SK-N-SH (cell line): ENCODE measurements around the gene CHMP6. TPM values are rescaled to one million over a fixed set of nuclear protein-coding genes. Genes with fewer than 3 reads are reported as not detected.

ENCODE experiments used
- CTCF ChIA-PET: fragments of 300-600, 350-600 bp; formaldehyde crosslinking; extraction: SDS; loops from one replicate; lab custom pipeline; 2021; lab: Yijun Ruan, JAX
- POLR2A ChIA-PET: fragments of 350-600 bp; sonication (Branson Sonifier 250); formaldehyde crosslinking; extraction: SDS; loops from one replicate; lab custom pipeline; 2020; ENCODE audit warnings: antibody characterized with exemption, inconsistent platforms; lab: Yijun Ruan, JAX
- DNase-seq: peaks from one replicate; pipeline ENCODE4 v3.0.0; 2012
- H2AFZ ChIP-seq: fragments of 200-600 bp; sonication (generic); 2 replicates; pipeline ENCODE4 v1.8.1; 2016; ENCODE audit warnings: antibody characterized with exemption, mild to moderate bottlenecking, low read depth
- H3F3A ChIP-seq: fragments of 200-600 bp; sonication (generic); replicated peaks from 2 replicates; pipeline ENCODE3; 2016; ENCODE audit warnings: antibody characterized with exemption, mild to moderate bottlenecking; ENCODE audit not compliant: insufficient read depth
- H3K27ac ChIP-seq, 2 experiments: fragments of 200-500 bp in 1 of 2; fragments of 200-600 bp in 1 of 2; sonication (Bioruptor generic) in 1 of 2; sonication (generic), shearing (Covaris generic) in 1 of 2; 2 replicates each; pipeline versions ENCODE4 v1.5.1 to v1.6.1; 2014 to 2016; ENCODE audit warnings: low read depth in 2 of 2, inconsistent platforms in 1 of 2, low read length in 1 of 2, mild to moderate bottlenecking in 1 of 2, mixed read lengths in 1 of 2
- H3K27me3 ChIP-seq: fragments of 200-600 bp; sonication (generic), shearing (Covaris generic); 2 replicates; pipeline ENCODE4 v1.6.1; 2016; ENCODE audit warnings: mixed run types; ENCODE audit not compliant: insufficient read depth
- H3K36me3 ChIP-seq, 2 experiments: fragments of 200-500 bp in 1 of 2; fragments of 200-600 bp in 1 of 2; sonication (Bioruptor generic) in 1 of 2; sonication (generic) in 1 of 2; replicated peaks in 1 of 2; 2 replicates each; pipeline versions ENCODE3 to v1.5.1; 2014 to 2016; ENCODE audit warnings: low read length in 1 of 2, mild to moderate bottlenecking in 1 of 2; ENCODE audit not compliant: insufficient read depth in 2 of 2, control insufficient read depth in 1 of 2
- H3K4me1 ChIP-seq, 2 experiments: fragments of 200-500 bp in 1 of 2; fragments of 200-600 bp in 1 of 2; sonication (Bioruptor generic) in 1 of 2; sonication (generic), shearing (Covaris generic) in 1 of 2; 2 replicates each; pipeline versions ENCODE4 v1.5.1 to v1.6.1; 2014 to 2016; ENCODE audit warnings: low read depth in 1 of 2, low read length in 1 of 2, mixed run types in 1 of 2; ENCODE audit not compliant: insufficient read depth in 2 of 2, control insufficient read depth in 1 of 2
- H3K4me2 ChIP-seq: fragments of 200-600 bp; sonication (generic), shearing (Covaris generic); 2 replicates; pipeline ENCODE4 v1.6.1; 2017; ENCODE audit warnings: mixed run types
- H3K4me3 ChIP-seq, 2 experiments: fragments of 200-500 bp in 1 of 2; fragments of 200-600 bp in 1 of 2; sonication (Bioruptor generic) in 1 of 2; sonication (generic), shearing (Covaris generic) in 1 of 2; 2 replicates each; pipeline versions ENCODE4 v1.5.1 to v1.8.1; 2014 to 2016; ENCODE audit warnings: low read depth in 2 of 2, inconsistent platforms in 1 of 2, low read length in 1 of 2, mild to moderate bottlenecking in 1 of 2, mixed read lengths in 1 of 2, moderate library complexity in 1 of 2
- H3K79me2 ChIP-seq: fragments of 200-600 bp; sonication (generic); 2 replicates; pipeline ENCODE4 v1.8.1; 2017; ENCODE audit warnings: mild to moderate bottlenecking; ENCODE audit not compliant: insufficient read depth
- H3K9ac ChIP-seq: fragments of 200-600 bp; sonication (generic); 2 replicates; pipeline ENCODE4 v1.6.1; 2017; ENCODE audit warnings: mixed run types
- H3K9me2 ChIP-seq: fragments of 200-600 bp; sonication (generic); 2 replicates; pipeline ENCODE4 v1.6.1; 2017; ENCODE audit warnings: mixed run types
- H3K9me3 ChIP-seq: fragments of 200-600 bp; sonication (generic); 2 replicates; pipeline ENCODE4 v1.6.1; 2017; ENCODE audit warnings: mixed run types, mild to moderate bottlenecking, moderate library complexity
- H4K20me1 ChIP-seq: fragments of 200-600 bp; sonication (generic); 2 replicates; pipeline ENCODE4 v1.6.1; 2017; ENCODE audit warnings: mild to moderate bottlenecking, mixed run types; ENCODE audit not compliant: insufficient read depth
- CHD2 ChIP-seq: fragments of 150-350 bp; IDR thresholded peaks from 2 replicates; pipeline ENCODE4 v1.6.1; 2018; ENCODE audit warnings: low read length; ENCODE audit not compliant: partially characterized antibody
- ELF1 ChIP-seq: IDR thresholded peaks from 2 replicates; pipeline ENCODE4 v1.4.0; 2012
- EP300 ChIP-seq, 2 experiments: IDR thresholded peaks; 2 replicates each; pipeline versions ENCODE4 v1.4.0 to v1.6.1; 2012; ENCODE audit warnings: borderline replicate concordance in 1 of 2, low read depth in 1 of 2, low read length in 1 of 2
- FOSL2 ChIP-seq: IDR thresholded peaks from 2 replicates; pipeline ENCODE4 v1.4.0; 2012; ENCODE audit warnings: low read depth, mild to moderate bottlenecking, moderate library complexity, borderline replicate concordance
- MEF2A ChIP-seq: IDR thresholded peaks from 2 replicates; pipeline ENCODE4 v1.4.0; 2012; ENCODE audit warnings: low read depth, borderline replicate concordance
- MXI1 ChIP-seq: IDR thresholded peaks from 2 replicates; pipeline ENCODE4 v1.6.1; 2012; ENCODE audit warnings: mild to moderate bottlenecking, low read depth, low read length, improper control_type of control experiment
- NRF1 ChIP-seq: IDR thresholded peaks from 2 replicates; pipeline ENCODE4 v1.6.1; 2012; ENCODE audit warnings: low read depth, mild to moderate bottlenecking, low read length
- PBX3 ChIP-seq: IDR thresholded peaks from 2 replicates; pipeline ENCODE4; 2012
- POLR2AphosphoS5 ChIP-seq: IDR thresholded peaks from 2 replicates; pipeline ENCODE4 v1.6.1; 2012; ENCODE audit warnings: low read depth, low read length
- SIN3A ChIP-seq: IDR thresholded peaks from 2 replicates; pipeline ENCODE4 v1.6.1; 2012; ENCODE audit warnings: low read depth, mild to moderate bottlenecking, low read length, moderate library complexity, borderline replicate concordance
- SMC3 ChIP-seq: IDR thresholded peaks from 2 replicates; pipeline ENCODE4 v1.6.1; 2012; ENCODE audit warnings: low read depth, low read length, improper control_type of control experiment
- TAF1 ChIP-seq: IDR thresholded peaks from 2 replicates; pipeline ENCODE4 v1.6.1; 2012; ENCODE audit warnings: low read depth, mild to moderate bottlenecking, low read length, moderate library complexity, borderline replicate concordance
- TCF12 ChIP-seq: IDR thresholded peaks from 2 replicates; pipeline ENCODE4 v1.4.0; 2012
- TEAD4 ChIP-seq: IDR thresholded peaks from 2 replicates; pipeline ENCODE4 v1.4.0; 2012; ENCODE audit warnings: mild to moderate bottlenecking, borderline replicate concordance; ENCODE audit not compliant: insufficient read depth
- USF2 ChIP-seq: fragments of 150-350 bp; IDR thresholded peaks from 2 replicates; pipeline ENCODE4 v1.6.1; 2017; ENCODE audit warnings: antibody characterized with exemption, low read length, low read depth, borderline replicate concordance
- ZBTB33 ChIP-seq: IDR thresholded peaks from 2 replicates; pipeline ENCODE4 v1.4.0; 2012; ENCODE audit warnings: low read depth, borderline replicate concordance
- WGBS: methylation state at CpG from one replicate; pipeline ENCODE4 v1.1.6; 2017; ENCODE audit warnings: low lambda C conversion rate; 5-methylcytosine and 5-hydroxymethylcytosine counted together
- polyA plus RNA-seq, 3 experiments: library from polyadenylated mRNA; depleted of rRNA; stranded (reverse); fragments of >200 nt; gene quantifications; 2 replicates each; pipeline ENCODE4 v1.2.3, GENCODE V29; 2012
- TF ChIP-seq, protein P1 (sequence below): fragments of 150-350 bp; IDR thresholded peaks from 2 replicates; pipeline ENCODE4 v1.6.1; 2016; ENCODE audit warnings: mild to moderate bottlenecking, low read depth, low read length

Gene CHMP6
- polyA plus RNA-seq, 1 of the 3 experiments (the other 2 are of a cell fraction), result 44.1 TPM

- H3K4me3 ChIP-seq, result no peak overlapping the region
- 68% methylated on average over 26 of the region's 29 CpGs for WGBS
- ChIA-PET POLR2A (no interaction called here), CTCF (interaction anchor here (1.0 to 19.0 kb wide), 5 partner anchors 23 to 182 kb away, joined by 3 to 668 read pairs (median 5); no protein-coding TSS in a partner anchor)
- DNase-seq, result no peak
- H3K9me3 ChIP-seq, result no peaks in the 10 kb centered on the region
- no peaks in the 10 kb centered on the region for H3F3A ChIP-seq
- no peak overlapping the region for H2AFZ ChIP-seq
- no peaks in the 10 kb centered on the region for H3K36me3 ChIP-seq
- no peaks in the 10 kb centered on the region for H3K79me2 ChIP-seq
- no peak overlapping the region for H3K27ac ChIP-seq
- no peak overlapping the region for H3K4me2 ChIP-seq
- H3K27me3 ChIP-seq, result peaks cover 10% of the 10 kb centered on the region
- no peaks in the 10 kb centered on the region for H4K20me1 ChIP-seq
- peaks cover 0 to 11% of the 10 kb centered on the region in 2 experiments; a peak in 1 of 4 replicates for H3K4me1 ChIP-seq
- no peak for TF ChIP-seq USF2
- TF ChIP-seq MEF2A, result no peak
- TF ChIP-seq TEAD4, result no peak
- no peak for TF ChIP-seq EP300 (IDR thresholded peaks at IDR 0.05; ENCODE audit: borderline replicate concordance in 1 of 2, low read depth in 1 of 2, low read length in 1 of 2)
- no peak for TF ChIP-seq CHD2
- TF ChIP-seq SMC3, result no peak
- no peak for TF ChIP-seq PBX3
- TF ChIP-seq, protein P1, sequence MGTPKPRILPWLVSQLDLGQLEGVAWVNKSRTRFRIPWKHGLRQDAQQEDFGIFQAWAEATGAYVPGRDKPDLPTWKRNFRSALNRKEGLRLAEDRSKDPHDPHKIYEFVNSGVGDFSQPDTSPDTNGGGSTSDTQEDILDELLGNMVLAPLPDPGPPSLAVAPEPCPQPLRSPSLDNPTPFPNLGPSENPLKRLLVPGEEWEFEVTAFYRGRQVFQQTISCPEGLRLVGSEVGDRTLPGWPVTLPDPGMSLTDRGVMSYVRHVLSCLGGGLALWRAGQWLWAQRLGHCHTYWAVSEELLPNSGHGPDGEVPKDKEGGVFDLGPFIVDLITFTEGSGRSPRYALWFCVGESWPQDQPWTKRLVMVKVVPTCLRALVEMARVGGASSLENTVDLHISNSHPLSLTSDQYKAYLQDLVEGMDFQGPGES, result no peak
- TF ChIP-seq ELF1, result no peak
- TF ChIP-seq TCF12, result no peak
- no peak for TF ChIP-seq POLR2AphosphoS5
- TF ChIP-seq MXI1, result no peak
- no peak for TF ChIP-seq TAF1
- no peak for TF ChIP-seq NRF1
- no peak for TF ChIP-seq FOSL2
- TF ChIP-seq SIN3A, result no peak
- no peak for TF ChIP-seq ZBTB33
- no peaks in the 10 kb centered on the region for H3K9me2 ChIP-seq
- no peak overlapping the region for H3K9ac ChIP-seq
Measured at GRCh38 chr17:81018044-81018802, 26.6 kb downstream of the CHMP6 start.
